Right lobe of liver (tissue), 4 donors: ENCODE data around the gene HEPH.

Experiments used
- CTCF ChIP-seq, 4 donors: fragments of 200-600 bp in 3 of 4; fragments of 450-650 bp in 1 of 4; IDR thresholded peaks; one replicate each; pipeline versions ENCODE4 v1.5.1 to v1.8.0; 2016 to 2022; ENCODE audit warnings: antibody characterized with exemption in 4 of 4, mild to moderate bottlenecking in 2 of 4
- POLR2A ChIP-seq: fragments of 450-650 bp; IDR thresholded peaks from one replicate; pipeline ENCODE4 v1.6.1; 2017; ENCODE audit warnings: antibody characterized with exemption, mild to moderate bottlenecking
- donor health status: DM: no; HTN: no; CAD: no.
- donor health status: DM: no; HTN: no; CAD: no.
- donor health status: DM: no; HTN: yes; CAD: no.

DNA sequence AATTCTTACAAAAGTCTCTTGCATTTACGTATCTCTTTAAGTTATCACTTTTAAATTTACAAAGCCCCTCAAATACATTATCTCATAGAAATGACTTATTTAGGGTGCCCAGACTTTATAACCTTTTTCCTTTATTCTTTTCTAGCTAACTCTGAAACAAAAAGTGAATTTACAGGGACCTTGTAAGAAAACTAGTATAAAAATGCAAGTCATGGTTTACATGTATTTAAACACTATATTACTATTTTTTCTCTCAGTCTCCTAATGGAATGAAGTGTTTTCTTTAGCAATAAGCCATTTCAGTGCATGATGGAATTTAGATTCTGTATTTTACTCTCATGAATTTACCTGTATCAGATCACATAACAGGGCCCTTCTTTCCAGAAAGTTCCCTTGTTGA lies 14.5 kb upstream of the HEPH start:
- TF ChIP-seq CTCF (IDR thresholded peaks at IDR 0.05) (no peak), POLR2A (no peak)
